HepG2 (cell line): ENCODE measurements around the gene CALN1. TPM values are rescaled to one million over a fixed set of nuclear protein-coding genes. Genes with fewer than 3 reads are reported as not detected.

ENCODE experiments used
- ATAC-seq: fragments of 200-7000 bp; cut with Tn5 transposase; 3 replicates; pipeline ENCODE4 v1.9.1; 2020; ENCODE audit warnings: mild to moderate bottlenecking, moderate library complexity
- BruUV-seq: library from RNA; stranded (reverse); fragments of 400-500 nt; replicated peaks from 2 replicates; lab custom pipeline; 2021; lab: Mats Ljungman, UMichigan
- CTCF ChIA-PET: fragments of 300-600 bp; formaldehyde crosslinking; extraction: SDS; loops from one replicate; lab custom pipeline; 2021; ENCODE audit warnings: low total read pairs, inconsistent platforms, low intra/inter-chr PET ratio; lab: Yijun Ruan, JAX
- POLR2A ChIA-PET: fragments of 350-600 bp; sonication (Branson Sonifier 250); formaldehyde crosslinking; loops from one replicate; lab custom pipeline; 2020; ENCODE audit warnings: antibody characterized with exemption, inconsistent platforms; lab: Yijun Ruan, JAX
- DNase-seq: peaks from one replicate; pipeline ENCODE4 v3.0.0-alpha.2; 2015; ENCODE audit warnings: low spot score
- FAIRE-seq: peaks from 3 replicates; lab custom pipeline; 2011; peaks lifted over from hg19 to GRCh38; lab: Jason Lieb, UNC
- H2AFZ ChIP-seq: one replicate; pipeline ENCODE4 v1.6.1; 2011; ENCODE audit warnings: low read length, inconsistent platforms
- H3K27ac ChIP-seq: fragments of 300-600 bp; 3 replicates; pipeline ENCODE4 v1.8.0; 2011; ENCODE audit warnings: mixed run types, mild to moderate bottlenecking, mixed read lengths, low read length, inconsistent platforms; ENCODE audit not compliant: insufficient read depth; ENCODE audit errors: extremely low read length
- H3K27me3 ChIP-seq, 2 experiments: fragments of 200-600 bp in 1 of 2; 2 replicates in 1 of 2; 3 replicates in 1 of 2; pipeline versions ENCODE4 v1.6.0 to v1.8.0; 2011; ENCODE audit warnings: low read length in 2 of 2, mild to moderate bottlenecking in 2 of 2, moderate library complexity in 2 of 2, inconsistent platforms in 1 of 2; ENCODE audit not compliant: insufficient read depth in 2 of 2, control insufficient read depth in 1 of 2
- H3K36me3 ChIP-seq, 2 experiments: fragments of 200-600 bp in 1 of 2; replicated peaks in 1 of 2; 2 replicates in 1 of 2; 3 replicates in 1 of 2; pipeline versions ENCODE4 v1.5.1 to v1.8.0; 2011; ENCODE audit warnings: low read length in 2 of 2, inconsistent platforms in 1 of 2; ENCODE audit not compliant: insufficient read depth in 2 of 2, control insufficient read depth in 1 of 2
- H3K4me1 ChIP-seq: 2 replicates; pipeline ENCODE4 v1.5.1; 2012; ENCODE audit warnings: low read length, inconsistent platforms; ENCODE audit not compliant: insufficient read depth
- H3K4me2 ChIP-seq: 2 replicates; pipeline ENCODE4 v1.6.0; 2011; ENCODE audit warnings: low read depth, low read length, inconsistent platforms
- H3K4me3 ChIP-seq, 3 experiments: fragments of 200-600 bp in 1 of 3; sonication (generic), shearing (Covaris generic) in 1 of 3; replicated peaks in 1 of 3; 2 replicates each; pipeline ENCODE4 v1.5.1; 2011 to 2016; ENCODE audit warnings: low read length in 3 of 3, inconsistent platforms in 2 of 3, low read depth in 2 of 3, mild to moderate bottlenecking in 2 of 3, control low read depth in 1 of 3, mixed read lengths in 1 of 3; ENCODE audit not compliant: insufficient read depth in 1 of 3
- H3K79me2 ChIP-seq: one replicate; pipeline ENCODE4 v1.6.1; 2011; ENCODE audit warnings: low read length, inconsistent platforms; ENCODE audit not compliant: insufficient read depth
- H3K9ac ChIP-seq: 2 replicates; pipeline ENCODE4 v1.6.0; 2011; ENCODE audit warnings: mild to moderate bottlenecking, low read depth, low read length, inconsistent platforms; ENCODE audit not compliant: insufficient read depth
- H3K9me3 ChIP-seq: 2 replicates; pipeline ENCODE4 v1.5.1; 2012; ENCODE audit warnings: mild to moderate bottlenecking, low read length
- H4K20me1 ChIP-seq: 2 replicates; pipeline ENCODE4 v1.6.0; 2011; ENCODE audit warnings: inconsistent platforms, mild to moderate bottlenecking, low read length, moderate library complexity; ENCODE audit not compliant: insufficient read depth
- CENPT ChIP-seq: sonication (generic); formaldehyde crosslinking; IDR thresholded peaks from 2 replicates; pipeline ENCODE4 v1.8.0; 2022; ENCODE audit warnings: low read depth, mild to moderate bottlenecking, moderate library complexity, missing genetic modification reagents
- SP1 ChIP-seq, 2 experiments: fragments of 450-650 bp in 1 of 2; sonication (generic) in 1 of 2; formaldehyde crosslinking in 1 of 2; IDR thresholded peaks; 2 replicates each; pipeline versions ENCODE4 v1.4.0 to v1.6.1; 2016 to 2020; ENCODE audit warnings: missing genetic modification reagents in 1 of 2
- SRY ChIP-seq: sonication (generic); formaldehyde crosslinking; IDR thresholded peaks from 2 replicates; pipeline ENCODE4 v1.8.0; 2022; ENCODE audit warnings: mild to moderate bottlenecking, missing genetic modification reagents
- STAT5B ChIP-seq: sonication (generic); formaldehyde crosslinking; IDR thresholded peaks from 2 replicates; pipeline ENCODE4 v1.4.0; 2020; ENCODE audit warnings: missing genetic modification reagents
- ZC3H13 ChIP-seq: sonication (generic); formaldehyde crosslinking; IDR thresholded peaks from 2 replicates; pipeline ENCODE4 v1.8.1; 2023; ENCODE audit warnings: mild to moderate bottlenecking, missing genetic modification reagents, moderate library complexity
- ZMYM2 ChIP-seq: sonication (generic); formaldehyde crosslinking; IDR thresholded peaks from 2 replicates; pipeline ENCODE4 v1.8.0; 2022; ENCODE audit warnings: mild to moderate bottlenecking, missing genetic modification reagents
- ZNF468 ChIP-seq: sonication (generic); formaldehyde crosslinking; IDR thresholded peaks from 2 replicates; pipeline ENCODE4 v1.8.0; 2022; ENCODE audit warnings: mild to moderate bottlenecking, moderate library complexity, missing genetic modification reagents
- ZNF616 ChIP-seq: sonication (generic); formaldehyde crosslinking; IDR thresholded peaks from 2 replicates; pipeline ENCODE4 v1.5.0; 2020; ENCODE audit warnings: low read depth, mild to moderate bottlenecking, missing genetic modification reagents
- WGBS: methylation state at CpG from one replicate; pipeline ENCODE4 v1.1.6; 2017; ENCODE audit warnings: low lambda C conversion rate; 5-methylcytosine and 5-hydroxymethylcytosine counted together
- in situ Hi-C: cut with HindIII; loops from 2 replicates; pipeline ENCODE4 v1.10.0; 2017; ENCODE audit warnings: low pct_unique_long_range_greater_than_20kb; ENCODE audit not compliant: extremely low pct_ligation_motif_present
- intact Hi-C: fragments of 100-400 bp; cut with micrococcal nuclease; formaldehyde crosslinking; loops from one replicate; pipeline ENCODE4 v1.10.0; 2022; ENCODE audit not compliant: unreplicated experiment
- polyA plus RNA-seq, 8 experiments: library from polyadenylated mRNA; depleted of rRNA in 3 of 8; stranded (reverse) in 7 of 8; unstranded in 1 of 8; fragments of >200 nt; fragmentation: Illumina TruSeq in 4 of 8; extraction: Trizol in 4 of 8; gene quantifications; 2 replicates each; pipeline versions ENCODE4 v1.2.1 to v1.2.3, GENCODE V29; 2011 to 2016; ENCODE audit warnings: low read depth in 4 of 8, missing spikeins in 1 of 8, mixed read lengths in 1 of 8; ENCODE audit not compliant: insufficient read depth in 1 of 8
- total RNA-seq, 5 experiments: library from RNA; depleted of rRNA; stranded (reverse); fragments of >200 nt; fragmentation: Illumina TruSeq; extraction: Trizol; gene quantifications; 2 replicates each; pipeline ENCODE4 v1.2.3, GENCODE V29; 2016; ENCODE audit warnings: low read depth in 1 of 5
- TF ChIP-seq, protein P1 (sequence below): sonication (generic); formaldehyde crosslinking; IDR thresholded peaks from 2 replicates; pipeline ENCODE4 v1.4.0; 2020; ENCODE audit warnings: missing genetic modification reagents, borderline replicate concordance
- TF ChIP-seq, protein P2 (sequence below): sonication (generic); formaldehyde crosslinking; IDR thresholded peaks from 2 replicates; pipeline ENCODE4 v1.5.1; 2020; ENCODE audit warnings: mild to moderate bottlenecking, missing genetic modification reagents, moderate library complexity

Gene CALN1
- total and polyA plus RNA-seq, 2 of the 13 experiments (the other 11 are each of a cell fraction or from before 2014, with no cell fraction given) = not detected

DNA sequence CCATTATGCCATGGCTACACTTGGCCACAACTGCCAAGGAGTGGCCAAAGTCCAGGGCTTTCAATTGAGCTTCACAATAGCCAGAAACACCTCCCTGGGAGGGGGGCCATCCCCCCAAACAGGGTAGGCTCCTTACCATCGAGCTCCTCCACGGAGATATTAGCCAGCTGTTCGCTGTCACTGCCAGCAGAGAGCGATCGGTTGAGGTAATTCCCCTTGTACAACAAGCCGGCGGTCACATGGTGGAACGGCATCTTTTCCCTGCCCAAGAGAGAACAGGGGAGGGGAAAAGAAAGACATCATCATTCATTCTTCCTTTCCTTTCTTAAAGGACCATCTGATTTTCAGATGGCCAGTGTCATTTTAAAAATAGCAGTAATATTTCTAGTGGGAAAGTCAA lies 133.6 kb downstream of the CALN1 start:
- no peak for TF ChIP-seq ZNF468 (CRISPR knock-in tag)
- TF ChIP-seq SP1 (IDR thresholded peaks at IDR 0.05) = no peak
- no peak for TF ChIP-seq SP1 (CRISPR knock-in tag; IDR thresholded peaks at IDR 0.05)
- no peak for TF ChIP-seq SRY (CRISPR knock-in tag)
- no peak for TF ChIP-seq ZMYM2 (CRISPR knock-in tag)
- TF ChIP-seq ZNF616 (CRISPR knock-in tag) = no peak
- no peak for TF ChIP-seq CENPT
- TF ChIP-seq, protein P1, sequence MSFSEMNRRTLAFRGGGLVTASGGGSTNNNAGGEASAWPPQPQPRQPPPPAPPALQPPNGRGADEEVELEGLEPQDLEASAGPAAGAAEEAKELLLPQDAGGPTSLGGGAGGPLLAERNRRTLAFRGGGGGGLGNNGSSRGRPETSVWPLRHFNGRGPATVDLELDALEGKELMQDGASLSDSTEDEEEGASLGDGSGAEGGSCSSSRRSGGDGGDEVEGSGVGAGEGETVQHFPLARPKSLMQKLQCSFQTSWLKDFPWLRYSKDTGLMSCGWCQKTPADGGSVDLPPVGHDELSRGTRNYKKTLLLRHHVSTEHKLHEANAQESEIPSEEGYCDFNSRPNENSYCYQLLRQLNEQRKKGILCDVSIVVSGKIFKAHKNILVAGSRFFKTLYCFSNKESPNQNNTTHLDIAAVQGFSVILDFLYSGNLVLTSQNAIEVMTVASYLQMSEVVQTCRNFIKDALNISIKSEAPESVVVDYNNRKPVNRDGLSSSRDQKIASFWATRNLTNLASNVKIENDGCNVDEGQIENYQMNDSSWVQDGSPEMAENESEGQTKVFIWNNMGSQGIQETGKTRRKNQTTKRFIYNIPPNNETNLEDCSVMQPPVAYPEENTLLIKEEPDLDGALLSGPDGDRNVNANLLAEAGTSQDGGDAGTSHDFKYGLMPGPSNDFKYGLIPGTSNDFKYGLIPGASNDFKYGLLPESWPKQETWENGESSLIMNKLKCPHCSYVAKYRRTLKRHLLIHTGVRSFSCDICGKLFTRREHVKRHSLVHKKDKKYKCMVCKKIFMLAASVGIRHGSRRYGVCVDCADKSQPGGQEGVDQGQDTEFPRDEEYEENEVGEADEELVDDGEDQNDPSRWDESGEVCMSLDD (CRISPR knock-in tag) = no peak
- no peak for TF ChIP-seq ZC3H13 (CRISPR knock-in tag)
- TF ChIP-seq, protein P2, sequence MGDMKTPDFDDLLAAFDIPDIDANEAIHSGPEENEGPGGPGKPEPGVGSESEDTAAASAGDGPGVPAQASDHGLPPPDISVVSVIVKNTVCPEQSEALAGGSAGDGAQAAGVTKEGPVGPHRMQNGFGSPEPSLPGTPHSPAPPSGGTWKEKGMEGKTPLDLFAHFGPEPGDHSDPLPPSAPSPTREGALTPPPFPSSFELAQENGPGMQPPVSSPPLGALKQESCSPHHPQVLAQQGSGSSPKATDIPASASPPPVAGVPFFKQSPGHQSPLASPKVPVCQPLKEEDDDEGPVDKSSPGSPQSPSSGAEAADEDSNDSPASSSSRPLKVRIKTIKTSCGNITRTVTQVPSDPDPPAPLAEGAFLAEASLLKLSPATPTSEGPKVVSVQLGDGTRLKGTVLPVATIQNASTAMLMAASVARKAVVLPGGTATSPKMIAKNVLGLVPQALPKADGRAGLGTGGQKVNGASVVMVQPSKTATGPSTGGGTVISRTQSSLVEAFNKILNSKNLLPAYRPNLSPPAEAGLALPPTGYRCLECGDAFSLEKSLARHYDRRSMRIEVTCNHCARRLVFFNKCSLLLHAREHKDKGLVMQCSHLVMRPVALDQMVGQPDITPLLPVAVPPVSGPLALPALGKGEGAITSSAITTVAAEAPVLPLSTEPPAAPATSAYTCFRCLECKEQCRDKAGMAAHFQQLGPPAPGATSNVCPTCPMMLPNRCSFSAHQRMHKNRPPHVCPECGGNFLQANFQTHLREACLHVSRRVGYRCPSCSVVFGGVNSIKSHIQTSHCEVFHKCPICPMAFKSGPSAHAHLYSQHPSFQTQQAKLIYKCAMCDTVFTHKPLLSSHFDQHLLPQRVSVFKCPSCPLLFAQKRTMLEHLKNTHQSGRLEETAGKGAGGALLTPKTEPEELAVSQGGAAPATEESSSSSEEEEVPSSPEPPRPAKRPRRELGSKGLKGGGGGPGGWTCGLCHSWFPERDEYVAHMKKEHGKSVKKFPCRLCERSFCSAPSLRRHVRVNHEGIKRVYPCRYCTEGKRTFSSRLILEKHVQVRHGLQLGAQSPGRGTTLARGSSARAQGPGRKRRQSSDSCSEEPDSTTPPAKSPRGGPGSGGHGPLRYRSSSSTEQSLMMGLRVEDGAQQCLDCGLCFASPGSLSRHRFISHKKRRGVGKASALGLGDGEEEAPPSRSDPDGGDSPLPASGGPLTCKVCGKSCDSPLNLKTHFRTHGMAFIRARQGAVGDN (CRISPR knock-in tag) = no peak
- TF ChIP-seq STAT5B = no peak
- intact Hi-C loops = no loop called here
- Histone ChIP-seq H3K4me1 (no peaks in the 10 kb centered on the region), H3K79me2 (no peaks in the 10 kb centered on the region), H3K4me3 (no peak overlapping the region), H3K27me3 (no peaks in the 10 kb centered on the region), H3K27ac (no peak overlapping the region), H2AFZ (no peak overlapping the region), H4K20me1 (no peaks in the 10 kb centered on the region), H3K4me2 (no peak overlapping the region), H3K9ac (no peak overlapping the region), H3K9me3 (peaks cover 7% of the 10 kb centered on the region), H3K36me3 (no peaks in the 10 kb centered on the region)
- DNase-seq (no peak), FAIRE-seq (no peak), ATAC-seq (no peak)
- ChIA-PET CTCF (no interaction called here), POLR2A (no interaction called here)
- in situ Hi-C loops = no loop called here
- WGBS = 40% methylated on average over 8 of the region's 8 CpGs
- BruUV-seq = no TSS peak
